IMR-90 (cell line): ENCODE results near the gene GTSE1. TPM values are rescaled to one million over a fixed set of nuclear protein-coding genes. Genes with fewer than 3 reads are reported as not detected.

Experiments
- ATAC-seq: fragments of 200-7000 bp; cut with Tn5 transposase; 2 replicates; pipeline ENCODE4 v1.9.1; 2020; ENCODE audit warnings: low read depth, mild to moderate bottlenecking, moderate library complexity
- BruUV-seq: library from RNA; stranded (reverse); fragments of 400-500 nt; replicated peaks from 2 replicates; lab custom pipeline; 2021; lab: Mats Ljungman, UMichigan
- CTCF ChIA-PET: fragments of 300-600 bp; formaldehyde crosslinking; extraction: SDS; loops from one replicate; lab custom pipeline; 2021; ENCODE audit warnings: antibody characterized with exemption; lab: Yijun Ruan, JAX
- POLR2A ChIA-PET: fragments of 300-600 bp; sonication (Branson Sonifier 250); formaldehyde crosslinking; loops from one replicate; lab custom pipeline; 2022; ENCODE audit warnings: antibody characterized with exemption; ENCODE audit not compliant: unreplicated experiment; lab: Charles Lee
- DNase-seq: peaks from one replicate; pipeline ENCODE4 v3.0.0; 2013
- H2AFZ ChIP-seq: replicated peaks from 2 replicates; pipeline ENCODE3; 2013; ENCODE audit warnings: low read length, mild to moderate bottlenecking; ENCODE audit not compliant: poor library complexity
- H2AK5ac ChIP-seq: 2 replicates; pipeline ENCODE4 v1.6.1; 2013; ENCODE audit warnings: low read depth, low read length, inconsistent platforms
- H2AK9ac ChIP-seq: replicated peaks from 2 replicates; pipeline ENCODE3; 2013; ENCODE audit warnings: mild to moderate bottlenecking, low read depth, low read length, moderate library complexity; ENCODE audit not compliant: poor library complexity
- H2BK120ac ChIP-seq: 2 replicates; pipeline ENCODE4 v1.6.1; 2013; ENCODE audit warnings: low read depth, low read length, inconsistent platforms
- H2BK15ac ChIP-seq: 3 replicates; pipeline ENCODE4 v1.6.1; 2013; ENCODE audit warnings: low read depth, low read length, inconsistent platforms
- H2BK20ac ChIP-seq: 2 replicates; pipeline ENCODE4 v1.6.1; 2013; ENCODE audit warnings: low read depth, mild to moderate bottlenecking, inconsistent platforms, low read length, moderate library complexity
- H2BK5ac ChIP-seq: 2 replicates; pipeline ENCODE4 v1.6.1; 2013; ENCODE audit warnings: mild to moderate bottlenecking, low read depth, low read length, inconsistent platforms; ENCODE audit not compliant: poor library complexity, severe bottlenecking
- H3K14ac ChIP-seq: replicated peaks from 2 replicates; pipeline ENCODE4 v1.6.1; 2013; ENCODE audit warnings: low read depth, low read length, inconsistent platforms
- H3K18ac ChIP-seq: 2 replicates; pipeline ENCODE4 v1.6.1; 2013; ENCODE audit warnings: low read depth, low read length, control low read depth
- H3K23ac ChIP-seq: 2 replicates; pipeline ENCODE4 v1.6.1; 2013; ENCODE audit warnings: low read depth, low read length, inconsistent platforms
- H3K27ac ChIP-seq: 2 replicates; pipeline ENCODE4 v1.5.1; 2013; ENCODE audit warnings: mild to moderate bottlenecking, control low read depth, low read length; ENCODE audit not compliant: insufficient read depth
- H3K27me3 ChIP-seq: 2 replicates; pipeline ENCODE4 v1.6.1; 2013; ENCODE audit warnings: low read length; ENCODE audit not compliant: control insufficient read depth, insufficient read depth
- H3K36me3 ChIP-seq: 2 replicates; pipeline ENCODE4 v1.6.1; 2013; ENCODE audit warnings: low read length, mixed read lengths; ENCODE audit not compliant: control insufficient read depth, insufficient read depth
- H3K4ac ChIP-seq: 2 replicates; pipeline ENCODE4 v1.6.1; 2013; ENCODE audit warnings: low read depth, low read length, inconsistent platforms
- H3K4me1 ChIP-seq: 2 replicates; pipeline ENCODE4 v1.6.1; 2013; ENCODE audit warnings: low read length, mixed read lengths; ENCODE audit not compliant: control insufficient read depth, insufficient read depth
- H3K4me2 ChIP-seq: 2 replicates; pipeline ENCODE4 v1.6.1; 2013; ENCODE audit warnings: low read depth, mild to moderate bottlenecking, control low read depth, low read length, moderate library complexity
- H3K4me3 ChIP-seq: 2 replicates; pipeline ENCODE4 v1.5.1; 2013; ENCODE audit warnings: low read depth, mild to moderate bottlenecking, control low read depth, low read length, moderate library complexity; ENCODE audit not compliant: insufficient read depth
- H3K56ac ChIP-seq: 2 replicates; pipeline ENCODE4 v1.6.1; 2013; ENCODE audit warnings: low read length, inconsistent platforms; ENCODE audit not compliant: insufficient read depth; ENCODE audit errors: extremely low read depth
- H3K79me1 ChIP-seq, 2 experiments: 2 replicates each; pipeline ENCODE4 v1.6.1; 2013; ENCODE audit warnings: low read length in 2 of 2, inconsistent platforms in 1 of 2, low read depth in 1 of 2
- H3K9ac ChIP-seq: 2 replicates; pipeline ENCODE4 v1.6.1; 2013; ENCODE audit warnings: low read depth, low read length, control low read depth
- H3K9me1 ChIP-seq: 2 replicates; pipeline ENCODE4 v1.6.1; 2013; ENCODE audit warnings: low read length, inconsistent platforms; ENCODE audit not compliant: insufficient read depth
- H3K9me3 ChIP-seq: 2 replicates; pipeline ENCODE4 v1.6.1; 2013; ENCODE audit warnings: low read length; ENCODE audit not compliant: control insufficient read depth, insufficient read depth
- H4K20me1 ChIP-seq: 2 replicates; pipeline ENCODE4 v1.6.1; 2013; ENCODE audit warnings: low read length, inconsistent platforms; ENCODE audit not compliant: insufficient read depth
- H4K5ac ChIP-seq: 2 replicates; pipeline ENCODE4 v1.6.1; 2013; ENCODE audit warnings: mild to moderate bottlenecking, low read depth, low read length, control low read depth
- H4K8ac ChIP-seq, 2 experiments: 2 replicates each; pipeline ENCODE4 v1.6.1; 2013; ENCODE audit warnings: low read depth in 2 of 2, low read length in 2 of 2, control low read depth in 1 of 2, inconsistent platforms in 1 of 2
- H4K91ac ChIP-seq: 2 replicates; pipeline ENCODE4 v1.6.1; 2013; ENCODE audit warnings: low read depth, low read length, inconsistent platforms; ENCODE audit not compliant: insufficient read depth
- BHLHE40 ChIP-seq: fragments of 150-350 bp; IDR thresholded peaks from 2 replicates; pipeline ENCODE4 v1.6.1; 2016; ENCODE audit warnings: mild to moderate bottlenecking, low read depth, low read length
- CHD1 ChIP-seq: IDR thresholded peaks from 2 replicates; pipeline ENCODE4 v1.6.1; 2012; ENCODE audit warnings: low read depth, low read length, improper control_type of control experiment
- FOS ChIP-seq: fragments of 150-350 bp; IDR thresholded peaks from 2 replicates; pipeline ENCODE4 v1.6.1; 2016; ENCODE audit warnings: low read depth, low read length
- MAFK ChIP-seq: IDR thresholded peaks from 2 replicates; pipeline ENCODE4 v1.6.1; 2012; ENCODE audit warnings: low read depth, low read length, improper control_type of control experiment
- MAZ ChIP-seq: IDR thresholded peaks from 2 replicates; pipeline ENCODE4 v1.6.1; 2012; ENCODE audit warnings: low read depth, mild to moderate bottlenecking, low read length, improper control_type of control experiment, moderate library complexity, borderline replicate concordance
- MXI1 ChIP-seq: IDR thresholded peaks from 2 replicates; pipeline ENCODE4 v1.6.1; 2012; ENCODE audit warnings: low read depth, mild to moderate bottlenecking, low read length, moderate library complexity, borderline replicate concordance
- NFE2L2 ChIP-seq: fragments of 150-350 bp; IDR thresholded peaks from 2 replicates; pipeline ENCODE4 v1.6.1; 2016; ENCODE audit warnings: low read depth, mild to moderate bottlenecking, low read length
- RCOR1 ChIP-seq: IDR thresholded peaks from 2 replicates; pipeline ENCODE4 v1.6.1; 2012; ENCODE audit warnings: mild to moderate bottlenecking, low read length, improper control_type of control experiment; ENCODE audit not compliant: insufficient replicate concordance
- SMC3 ChIP-seq: fragments of 150-350 bp; IDR thresholded peaks from 2 replicates; pipeline ENCODE4 v1.6.1; 2016; ENCODE audit warnings: low read depth, mild to moderate bottlenecking, antibody characterized with exemption, low read length, moderate library complexity
- WGBS, 2 experiments: methylation state at CpG; one replicate each; pipeline versions ENCODE4 v1.1.5 to v1.1.7; 2013; ENCODE audit warnings: missing lambda C conversion rate in 2 of 2; ENCODE audit not compliant: insufficient read length in 1 of 2; ENCODE audit errors: extremely low coverage in 2 of 2; 5-methylcytosine and 5-hydroxymethylcytosine counted together
- dilution Hi-C: fragments of 300-500 bp; cut with HindIII; formaldehyde crosslinking; loops from one replicate; pipeline ENCODE4 v1.14.3; 2018; ENCODE audit warnings: low sequenced_read_pairs; ENCODE audit not compliant: unreplicated experiment
- in situ Hi-C: fragments of 300-500 bp; cut with MboI; formaldehyde crosslinking; loops from 3 replicates; pipeline ENCODE4 v1.14.3; 2019; ENCODE audit warnings: low sequenced_read_pairs, inconsistent platforms, mixed read lengths
- intact Hi-C: fragments of 100-400 bp; cut with micrococcal nuclease; formaldehyde crosslinking; loops from 2 replicates; pipeline ENCODE4 v1.10.0; 2022
- polyA plus RNA-seq, 3 experiments: library from polyadenylated mRNA; depleted of rRNA; stranded (reverse); fragments of >200 nt; gene quantifications; 2 replicates each; pipeline ENCODE4 v1.2.3, GENCODE V29; 2012; ENCODE audit warnings: low replicate concordance in 1 of 3
- total RNA-seq: library from RNA; depleted of rRNA; stranded (reverse); fragments of >200 nt; gene quantifications from 2 replicates; pipeline ENCODE4 v1.2.3, GENCODE V29; 2012
- TF ChIP-seq, protein P1 (sequence below): fragments of 150-350 bp; IDR thresholded peaks from 2 replicates; pipeline ENCODE4 v1.6.1; 2017; ENCODE audit warnings: mild to moderate bottlenecking, antibody characterized with exemption, low read length, low read depth

Gene GTSE1
- total and polyA plus RNA-seq, 2 of the 4 experiments (the other 2 are of a cell fraction): 5.9 to 17.1 TPM

DNA sequence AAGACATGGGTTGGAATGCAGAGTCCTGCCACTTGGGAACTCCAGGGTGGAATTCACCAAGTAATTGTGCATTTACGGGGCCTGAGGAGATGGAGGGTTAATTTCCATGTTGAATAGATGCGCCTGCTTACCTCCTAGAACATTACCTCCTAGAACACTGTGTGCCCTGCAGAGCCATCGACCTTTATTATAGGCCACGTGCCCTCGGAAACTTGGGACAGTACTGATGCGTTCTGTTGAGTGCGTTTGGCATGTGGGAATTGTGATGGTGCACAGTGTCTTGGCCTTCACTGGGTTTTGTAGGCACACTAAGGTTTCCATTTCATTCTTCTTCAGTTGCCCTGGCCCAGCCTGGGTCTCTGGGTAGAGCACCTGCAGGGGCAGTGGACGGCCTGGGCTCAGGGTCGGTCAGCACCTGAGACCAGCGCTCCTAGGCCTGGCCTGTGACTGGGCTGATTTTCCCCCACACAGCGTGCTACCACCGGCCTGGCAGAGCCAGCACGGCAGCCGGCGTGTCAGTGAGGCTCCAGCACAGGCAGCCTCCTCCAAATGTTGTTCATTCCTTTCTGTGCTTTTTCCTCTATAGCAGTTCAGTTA lies 51.5 kb downstream of the GTSE1 start:
- BruUV-seq: no TSS peak
- H3K18ac ChIP-seq: no peak overlapping the region
- H2BK5ac ChIP-seq: no peak overlapping the region
- CTCF ChIA-PET: no interaction called here
- H2AK9ac ChIP-seq: no peak overlapping the region
- no peak overlapping the region for H3K56ac ChIP-seq
- H3K23ac ChIP-seq: no peak overlapping the region
- no peak overlapping the region for H2AK5ac ChIP-seq
- no peaks in the 10 kb centered on the region for H3K9me3 ChIP-seq
- no peak overlapping the region for H3K4me2 ChIP-seq
- intact Hi-C loops (no loop called here), in situ Hi-C loops (loop anchor here (5.0 kb wide), 1 partner anchor 49 kb away; no protein-coding TSS in a partner anchor), dilution Hi-C loops (no loop called here)
- H4K5ac ChIP-seq: no peak overlapping the region
- H3K36me3 ChIP-seq: peaks cover 84% of the 10 kb centered on the region
- H4K8ac ChIP-seq: no peak overlapping the region
- H3K14ac ChIP-seq: no peak overlapping the region
- no peak overlapping the region for H3K9ac ChIP-seq
- no peak overlapping the region for H2BK15ac ChIP-seq
- H3K79me1 ChIP-seq: peaks cover 12 to 28% of the 10 kb centered on the region in 2 experiments
- TF ChIP-seq MAZ (no peak), MAFK (no peak), CHD1 (no peak), FOS (no peak), NFE2L2 (no peak), RCOR1 (no peak), BHLHE40 (no peak), SMC3 (no peak), MXI1 (no peak)
- TF ChIP-seq, protein P1, sequence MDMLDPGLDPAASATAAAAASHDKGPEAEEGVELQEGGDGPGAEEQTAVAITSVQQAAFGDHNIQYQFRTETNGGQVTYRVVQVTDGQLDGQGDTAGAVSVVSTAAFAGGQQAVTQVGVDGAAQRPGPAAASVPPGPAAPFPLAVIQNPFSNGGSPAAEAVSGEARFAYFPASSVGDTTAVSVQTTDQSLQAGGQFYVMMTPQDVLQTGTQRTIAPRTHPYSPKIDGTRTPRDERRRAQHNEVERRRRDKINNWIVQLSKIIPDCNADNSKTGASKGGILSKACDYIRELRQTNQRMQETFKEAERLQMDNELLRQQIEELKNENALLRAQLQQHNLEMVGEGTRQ: no peak
- no peak overlapping the region for H3K27ac ChIP-seq
- no peak overlapping the region for H4K91ac ChIP-seq
- DNase-seq (no peak), ATAC-seq (no peak)
- POLR2A ChIA-PET: no interaction called here
- H2AFZ ChIP-seq: no peak overlapping the region
- no peak overlapping the region for H2BK20ac ChIP-seq
- no peaks in the 10 kb centered on the region for H3K27me3 ChIP-seq
- no peak overlapping the region for H3K4me3 ChIP-seq
- 100% methylated on average over 3 of the region's 15 CpGs; no CpG with 5 or more reads in 1 of the 2 experiments for WGBS, 2 experiments
- no peak overlapping the region for H3K4ac ChIP-seq
- no peak overlapping the region for H2BK120ac ChIP-seq
- H3K4me1 ChIP-seq: no peaks in the 10 kb centered on the region
- no peaks in the 10 kb centered on the region for H3K9me1 ChIP-seq
- peaks cover 15% of the 10 kb centered on the region for H4K20me1 ChIP-seq
